Stomach (tissue), 9 donors: ENCODE data around the gene ADARB2. TPM values are rescaled to one million over a fixed set of nuclear protein-coding genes. Genes with fewer than 3 reads are reported as not detected.

ENCODE experiments used
- DNase-seq, 2 donors: peaks; one replicate each; pipeline versions ENCODE4 v3.0.0 to v3.0.0-alpha.2; 2013 to 2019
- H3K27ac ChIP-seq, 5 donors: fragments of 200-600 bp in 4 of 5; sonication (generic) in 4 of 5; one replicate each; pipeline ENCODE4 v1.5.1; 2013 to 2019; ENCODE audit warnings: mild to moderate bottlenecking in 1 of 5, moderate library complexity in 1 of 5
- H3K27me3 ChIP-seq, 3 donors: fragments of 200-600 bp; sonication (generic); one replicate each; pipeline ENCODE4 v1.5.1; 2017 to 2019; ENCODE audit warnings: mixed run types in 1 of 3
- H3K36me3 ChIP-seq, 4 donors: fragments of 200-600 bp; sonication (generic); 1 replicate in 3 of 4; 2 replicates in 1 of 4; pipeline ENCODE4 v1.5.1; 2016 to 2019
- H3K4me1 ChIP-seq, 4 donors: fragments of 200-600 bp; sonication (generic); one replicate each; pipeline ENCODE4 v1.5.1; 2016 to 2019
- H3K4me3 ChIP-seq, 4 donors: fragments of 200-600 bp; sonication (generic) in 3 of 4; one replicate each; pipeline ENCODE4 v1.5.1; 2016 to 2019; ENCODE audit warnings: mild to moderate bottlenecking in 1 of 4
- H3K9me3 ChIP-seq, 4 donors: fragments of 200-600 bp; sonication (generic); one replicate each; pipeline ENCODE4 v1.5.1; 2016 to 2019
- EP300 ChIP-seq: sonication (generic); formaldehyde crosslinking; IDR thresholded peaks from one replicate; pipeline ENCODE4 v1.6.1; 2017; ENCODE audit warnings: antibody characterized with exemption
- POLR2A ChIP-seq, 4 donors: fragments of 450-650 bp; IDR thresholded peaks; one replicate each; pipeline ENCODE4 v1.6.1; 2016; ENCODE audit warnings: antibody characterized with exemption in 4 of 4, control low read depth in 2 of 4, mild to moderate bottlenecking in 1 of 4, moderate library complexity in 1 of 4
- POLR2AphosphoS5 ChIP-seq, 3 donors: sonication (generic); formaldehyde crosslinking; IDR thresholded peaks; one replicate each; pipeline ENCODE4 v1.6.1; 2016; ENCODE audit warnings: antibody characterized with exemption in 3 of 3
- WGBS, 5 donors: extraction: QIAGEN DNeasy Blood & Tissue Kit in 3 of 5; methylation state at CpG; one replicate each; pipeline versions ENCODE4 v1.1.5 to v1.1.7; 2013 to 2018; 5-methylcytosine and 5-hydroxymethylcytosine counted together
- intact Hi-C: fragments of 100-400 bp; cut with DNase I; formaldehyde crosslinking; loops from one replicate; pipeline ENCODE4 v1.15.1; 2023; ENCODE audit warnings: low total_unique reads
- polyA plus RNA-seq, 3 donors: library from polyadenylated mRNA; stranded (reverse); fragments of 200-250 nt; gene quantifications; one replicate each; pipeline ENCODE4 v1.2.3, GENCODE V29; 2013
- total RNA-seq, 5 donors: library from RNA; depleted of rRNA; stranded (reverse); fragments of >200 nt; gene quantifications; one replicate each; pipeline versions ENCODE4 v1.1.0 to v1.2.3, GENCODE V29; 2014 to 2016
- TF ChIP-seq, protein P1 (sequence below), 7 experiments: fragments of 450-650 bp in 4 of 7; fragments of 200-600 bp in 3 of 7; sonication (generic) in 3 of 7; IDR thresholded peaks; one replicate each; pipeline ENCODE4 v1.5.1; 2016 to 2019; ENCODE audit warnings: antibody characterized with exemption in 7 of 7, control low read depth in 2 of 7, mild to moderate bottlenecking in 1 of 7
- donor health status: healthy with polysubstance abuse.
- donor health status: Bipolar disorder and iron deficiency.
- donor health status: healthy.

Gene ADARB2
- total and polyA plus RNA-seq, 8 donors: 0.55 to 4.1 (median 1.4) TPM; not detected in 1

DNA sequence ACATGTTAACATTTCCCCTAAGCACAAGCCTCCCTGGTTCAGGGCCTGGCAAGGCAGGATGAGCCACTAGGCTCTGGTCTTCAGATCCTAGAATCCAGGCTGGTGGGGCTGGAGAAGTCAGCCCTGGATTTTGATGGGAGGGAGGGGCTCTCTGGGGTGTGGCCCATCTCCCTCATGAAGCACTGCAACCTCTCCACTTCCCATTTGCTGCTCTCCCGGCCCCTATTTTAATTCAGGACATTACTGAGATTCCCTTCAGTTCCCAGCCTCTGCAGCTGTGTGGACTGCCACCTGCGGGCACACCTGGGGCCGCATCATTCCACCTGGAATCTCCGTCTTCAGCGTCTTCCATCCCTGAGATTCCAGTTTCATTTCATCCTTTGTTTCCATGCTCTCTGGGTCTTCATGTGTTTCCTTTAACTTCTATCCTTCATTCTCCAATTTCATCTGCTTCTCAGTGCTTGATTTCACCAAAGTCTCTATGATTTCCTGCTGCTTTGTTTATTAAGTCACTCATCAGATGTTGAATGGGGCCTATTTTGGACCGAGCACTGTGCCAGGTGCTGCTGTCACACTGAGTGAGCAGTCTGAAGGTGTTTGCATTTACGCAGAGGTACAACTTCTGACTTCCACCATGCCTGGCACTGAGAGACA, 427.6 kb downstream of the ADARB2 start:
- intact Hi-C loops: no loop called here
- TF ChIP-seq EP300: no peak
- TF ChIP-seq, protein P1, sequence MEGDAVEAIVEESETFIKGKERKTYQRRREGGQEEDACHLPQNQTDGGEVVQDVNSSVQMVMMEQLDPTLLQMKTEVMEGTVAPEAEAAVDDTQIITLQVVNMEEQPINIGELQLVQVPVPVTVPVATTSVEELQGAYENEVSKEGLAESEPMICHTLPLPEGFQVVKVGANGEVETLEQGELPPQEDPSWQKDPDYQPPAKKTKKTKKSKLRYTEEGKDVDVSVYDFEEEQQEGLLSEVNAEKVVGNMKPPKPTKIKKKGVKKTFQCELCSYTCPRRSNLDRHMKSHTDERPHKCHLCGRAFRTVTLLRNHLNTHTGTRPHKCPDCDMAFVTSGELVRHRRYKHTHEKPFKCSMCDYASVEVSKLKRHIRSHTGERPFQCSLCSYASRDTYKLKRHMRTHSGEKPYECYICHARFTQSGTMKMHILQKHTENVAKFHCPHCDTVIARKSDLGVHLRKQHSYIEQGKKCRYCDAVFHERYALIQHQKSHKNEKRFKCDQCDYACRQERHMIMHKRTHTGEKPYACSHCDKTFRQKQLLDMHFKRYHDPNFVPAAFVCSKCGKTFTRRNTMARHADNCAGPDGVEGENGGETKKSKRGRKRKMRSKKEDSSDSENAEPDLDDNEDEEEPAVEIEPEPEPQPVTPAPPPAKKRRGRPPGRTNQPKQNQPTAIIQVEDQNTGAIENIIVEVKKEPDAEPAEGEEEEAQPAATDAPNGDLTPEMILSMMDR (IDR thresholded peaks at IDR 0.05): no peak
- no peak for TF ChIP-seq POLR2AphosphoS5 (IDR thresholded peaks at IDR 0.05)
- no peak for TF ChIP-seq POLR2A (IDR thresholded peaks at IDR 0.05)
- H3K4me3 ChIP-seq: no peak overlapping the region
- no peaks in the 10 kb centered on the region for H3K36me3 ChIP-seq
- H3K4me1 ChIP-seq: no peaks in the 10 kb centered on the region
- no peaks in the 10 kb centered on the region for H3K27me3 ChIP-seq
- DNase-seq: no peak
- no peaks in the 10 kb centered on the region for H3K9me3 ChIP-seq
- no peak overlapping the region for H3K27ac ChIP-seq
- 62 to 81% (median 70%) methylated on average over 7 of the region's 7 CpGs for WGBS, 5 donors

DNA sequence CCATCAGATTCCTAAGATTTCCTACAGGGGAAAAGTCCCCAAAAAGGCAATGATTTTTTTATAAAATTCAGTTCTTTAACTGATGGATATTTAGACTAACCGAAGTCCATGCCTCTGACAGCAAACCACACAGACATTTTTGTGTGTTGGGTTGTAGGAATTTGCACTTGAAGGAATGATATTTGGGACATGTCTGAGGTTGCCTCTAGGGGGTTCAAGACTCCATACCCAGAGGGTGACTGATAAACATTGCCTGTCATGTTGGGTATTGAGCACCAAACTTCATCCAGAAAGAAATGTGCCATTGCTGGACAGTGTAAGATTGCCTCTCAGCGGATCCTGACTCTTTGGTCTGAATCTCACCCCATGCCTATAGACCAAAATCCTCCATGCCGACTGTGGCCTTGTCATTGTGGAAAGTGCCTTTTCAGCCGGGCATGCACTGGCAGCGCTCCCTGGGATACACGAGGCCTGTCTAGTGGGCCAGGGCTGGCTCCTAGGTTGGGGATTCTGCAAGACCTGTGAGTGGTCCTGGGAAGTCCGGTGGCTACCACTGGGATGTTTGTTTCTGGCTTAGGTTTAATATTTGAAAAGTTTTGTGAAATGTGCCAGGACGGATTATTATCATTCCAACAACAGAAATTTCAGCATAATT, 428.2 kb downstream of the ADARB2 start:
- H3K36me3 ChIP-seq: no peaks in the 10 kb centered on the region
- no peaks in the 10 kb centered on the region for H3K9me3 ChIP-seq
- no peak overlapping the region for H3K4me3 ChIP-seq
- no peaks in the 10 kb centered on the region for H3K4me1 ChIP-seq
- intact Hi-C loops: no loop called here
- no peak overlapping the region for H3K27ac ChIP-seq
- no peak for TF ChIP-seq POLR2AphosphoS5 (IDR thresholded peaks at IDR 0.05)
- H3K27me3 ChIP-seq: no peaks in the 10 kb centered on the region
- WGBS, 5 donors: 79 to 88% (median 87%) methylated on average over 8 of the region's 8 CpGs
- no peak for DNase-seq

DNA sequence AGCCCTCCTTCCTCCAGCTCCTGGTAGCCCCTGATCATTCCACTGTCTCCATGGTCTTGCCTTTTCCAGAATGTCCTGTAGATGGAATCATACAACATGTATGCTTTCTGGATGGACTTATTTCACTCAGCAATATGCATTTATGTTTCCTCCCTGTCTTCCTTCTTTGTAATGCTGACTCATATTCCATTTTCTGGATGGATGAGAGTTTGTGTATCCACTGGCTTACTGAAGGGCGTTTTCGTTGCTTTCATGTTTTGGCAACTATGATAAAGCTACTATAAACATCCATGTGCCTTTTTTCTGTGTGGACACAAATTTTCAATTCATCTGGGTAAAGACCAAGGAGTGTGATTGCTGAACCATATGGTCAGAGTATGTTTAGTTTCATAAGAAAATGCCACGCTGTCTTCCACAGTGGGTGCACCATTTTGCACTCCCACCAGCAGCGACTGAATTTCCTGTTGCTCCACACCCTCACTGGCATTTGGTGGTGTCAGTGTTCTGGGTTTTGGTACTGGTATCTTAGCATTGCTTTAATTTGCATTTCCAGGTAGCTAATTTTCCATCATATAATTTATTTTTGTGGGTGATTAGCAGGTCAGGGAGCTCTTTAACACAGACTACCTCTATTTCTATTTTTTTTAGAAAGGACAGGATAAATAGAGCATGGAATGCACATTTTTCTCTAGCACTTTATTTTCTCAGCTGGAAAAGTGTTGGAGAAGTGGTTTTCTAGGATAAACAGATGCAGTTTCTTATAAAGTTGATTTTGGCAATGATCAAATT, 429.0 kb downstream of the ADARB2 start:
- Histone ChIP-seq H3K27me3 (no peaks in the 10 kb centered on the region), H3K4me1 (no peaks in the 10 kb centered on the region), H3K36me3 (no peaks in the 10 kb centered on the region), H3K27ac (no peak overlapping the region), H3K9me3 (no peaks in the 10 kb centered on the region), H3K4me3 (no peak overlapping the region)
- TF ChIP-seq POLR2AphosphoS5 (IDR thresholded peaks at IDR 0.05) (no peak), EP300 (no peak), POLR2A (IDR thresholded peaks at IDR 0.05) (no peak)
- TF ChIP-seq, protein P1 (IDR thresholded peaks at IDR 0.05): no peak
- 41 to 69% (median 60%) methylated on average over 4 of the region's 4 CpGs for WGBS, 5 donors
- intact Hi-C loops: no loop called here
- DNase-seq: no peak

DNA sequence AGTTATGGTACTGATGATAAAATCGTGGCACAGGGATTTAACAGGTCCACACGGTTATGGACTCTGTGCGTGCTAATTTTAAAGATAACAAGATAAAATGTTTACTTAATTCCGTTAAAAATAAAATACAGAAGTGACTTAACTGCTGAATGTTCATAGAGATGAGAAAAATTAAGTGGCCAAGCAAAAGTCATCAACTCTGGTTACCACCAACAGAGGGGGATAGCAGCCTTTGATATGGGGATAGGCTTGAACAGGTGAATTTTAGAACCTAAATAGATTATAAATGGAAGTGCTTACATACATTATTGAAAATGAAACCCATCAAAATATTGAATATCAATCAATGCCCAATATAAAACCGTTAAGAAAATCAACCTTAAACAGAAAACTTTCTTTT, 436.2 kb downstream of the ADARB2 start:
- Histone ChIP-seq H3K4me3 (no peak overlapping the region), H3K36me3 (no peaks in the 10 kb centered on the region), H3K27ac (no peak overlapping the region), H3K9me3 (no peaks in the 10 kb centered on the region), H3K27me3 (peaks cover 0 to 45% (median 18%) of the 10 kb centered on the region in 3 donors), H3K4me1 (no peaks in the 10 kb centered on the region)
- intact Hi-C loops: no loop called here
- TF ChIP-seq POLR2A (IDR thresholded peaks at IDR 0.05) (no peak), POLR2AphosphoS5 (IDR thresholded peaks at IDR 0.05) (no peak), EP300 (no peak)
- TF ChIP-seq, protein P1 (IDR thresholded peaks at IDR 0.05): no peak
- no peak for DNase-seq
- WGBS, 5 donors: 36 to 53% (median 39%) methylated on average over 5 of the region's 5 CpGs
